RKO (cell line): Measurements from ENCODE around the gene ATP8A1.
A peak's percentile ranks its signal among the peaks of the same experiment; 100 is the strongest.
"Not testable (repeated sequence)": the region's sequence is repeated elsewhere in the genome, so short reads cannot be mapped to it uniquely, and the experiment has no call there.

Experiments
- DNase-seq: peaks from one replicate; pipeline ENCODE4 v3.0.0-alpha.2; 2016; ENCODE audit warnings: low spot score

Gene ATP8A1

GRCh38 chr4:42464550-42465094, 192.3 kb downstream of the ATP8A1 start:
- no peak for DNase-seq

- not testable (repeated sequence) for DNase-seq
Observed at GRCh38 chr4:42461216-42461615, 195.7 kb downstream of the ATP8A1 start.

GRCh38 chr4:42460043-42460442, 196.9 kb downstream of the ATP8A1 start:
- no peak for DNase-seq

GRCh38 chr4:42458657-42459056, 198.2 kb downstream of the ATP8A1 start:
- no peak for DNase-seq

GRCh38 chr4:42454755-42455420, 202.0 kb downstream of the ATP8A1 start:
- peak; percentile 37 for DNase-seq

- no peak for DNase-seq
Observed at GRCh38 chr4:42453612-42454011, 203.3 kb downstream of the ATP8A1 start.

GRCh38 chr4:42452823-42453222, 204.1 kb downstream of the ATP8A1 start:
- DNase-seq, result no peak

- no peak for DNase-seq
Observed at GRCh38 chr4:42446823-42447222, 210.1 kb downstream of the ATP8A1 start.

- DNase-seq, result no peak
Observed at GRCh38 chr4:42445038-42445437, 211.9 kb downstream of the ATP8A1 start.

GRCh38 chr4:42442601-42443000, 214.3 kb downstream of the ATP8A1 start:
- DNase-seq, result no peak

- no peak for DNase-seq
Observed at GRCh38 chr4:42440083-42440482, 216.8 kb downstream of the ATP8A1 start.

GRCh38 chr4:42436928-42437565, 219.9 kb downstream of the ATP8A1 start:
- DNase-seq, result no peak

- DNase-seq, result no peak
Observed at GRCh38 chr4:42428036-42428435, 228.9 kb downstream of the ATP8A1 start.

GRCh38 chr4:42425146-42426065, 231.5 kb downstream of the ATP8A1 start:
- no peak for DNase-seq

GRCh38 chr4:42420140-42420539, 236.8 kb downstream of the ATP8A1 start:
- DNase-seq, result no peak

GRCh38 chr4:42417550-42417949, 239.4 kb downstream of the ATP8A1 start:
- DNase-seq, result no peak

- DNase-seq, result no peak
Observed at GRCh38 chr4:42416017-42416416, 240.9 kb downstream of the ATP8A1 start.

GRCh38 chr4:42415281-42415680, 241.6 kb downstream of the ATP8A1 start:
- DNase-seq, result no peak

- no peak for DNase-seq
Observed at GRCh38 chr4:42412251-42412650, 244.7 kb downstream of the ATP8A1 start.

GRCh38 chr4:42411803-42412202, 245.1 kb downstream of the ATP8A1 start:
- no peak for DNase-seq

GRCh38 chr4:42410446-42410845, 246.5 kb downstream of the ATP8A1 start:
- no peak for DNase-seq

- DNase-seq, result no peak
Observed at GRCh38 chr4:42404001-42404400, 252.9 kb downstream of the ATP8A1 start.

GRCh38 chr4:42401171-42401570, 255.7 kb downstream of the ATP8A1 start:
- DNase-seq, result no peak
